CD4-positive, alpha-beta T cell (primary cell): ENCODE measurements around the gene ETFB. TPM values are rescaled to one million over a fixed set of nuclear protein-coding genes. Genes with fewer than 3 reads are reported as not detected.

Source experiments
- ATAC-seq: fragments of 200-7000 bp; cut with Tn5 transposase; one replicate; pipeline ENCODE4 v1.10.0; 2022; ENCODE audit warnings: mild to moderate bottlenecking; ENCODE audit not compliant: poor library complexity
- CTCF ChIA-PET: fragments of 350-600 bp; sonication (Branson Sonifier 250); formaldehyde crosslinking; loops from one replicate; lab custom pipeline; 2021; ENCODE audit warnings: antibody characterized with exemption, inconsistent platforms; lab: Charles Lee
- POLR2A ChIA-PET: fragments of 350-600 bp; sonication (Branson Sonifier 250); formaldehyde crosslinking; loops from one replicate; lab custom pipeline; 2021; ENCODE audit warnings: antibody characterized with exemption, inconsistent platforms; lab: Charles Lee
- DNase-seq, 14 experiments: peaks; one replicate each; pipeline ENCODE4 v3.0.0-alpha.2; 2013 to 2020; ENCODE audit warnings: mixed read lengths in 2 of 14
- H3K27ac ChIP-seq, 2 donors: one replicate each; pipeline versions ENCODE4 v1.5.1 to v1.7.0; 2013; ENCODE audit warnings: low read length in 2 of 2, low read depth in 1 of 2, mild to moderate bottlenecking in 1 of 2
- H3K27me3 ChIP-seq, 2 experiments: 1 replicate in 1 of 2; 2 replicates in 1 of 2; pipeline versions ENCODE4 v1.6.1 to v1.7.0; 2013; ENCODE audit warnings: low read length in 2 of 2, control low read depth in 1 of 2, mild to moderate bottlenecking in 1 of 2, moderate library complexity in 1 of 2; ENCODE audit not compliant: insufficient read depth in 2 of 2, control insufficient read depth in 1 of 2
- H3K36me3 ChIP-seq: one replicate; pipeline ENCODE4 v1.6.1; 2013; ENCODE audit warnings: low read length, control low read depth; ENCODE audit not compliant: insufficient read depth
- H3K4me1 ChIP-seq: one replicate; pipeline ENCODE4 v1.6.1; 2013; ENCODE audit warnings: low read length, control low read depth; ENCODE audit not compliant: insufficient read depth
- H3K4me3 ChIP-seq: one replicate; pipeline ENCODE4 v1.5.1; 2013; ENCODE audit warnings: mild to moderate bottlenecking, low read length, moderate library complexity
- H3K9me3 ChIP-seq, 2 experiments: 1 replicate in 1 of 2; 2 replicates in 1 of 2; pipeline versions ENCODE4 v1.6.1 to v1.7.0; 2013; ENCODE audit warnings: low read length in 2 of 2, mild to moderate bottlenecking in 2 of 2, control low read depth in 1 of 2, moderate library complexity in 1 of 2; ENCODE audit not compliant: control insufficient read depth in 1 of 2, insufficient read depth in 1 of 2
- H3K27ac Mint-ChIP-seq: one replicate; pipeline ENCODE4 v1.8.0; 2020; ENCODE audit warnings: mixed read lengths
- H3K27me3 Mint-ChIP-seq: one replicate; pipeline ENCODE4 v1.8.0; 2021; ENCODE audit warnings: mixed read lengths
- H3K36me3 Mint-ChIP-seq: one replicate; pipeline ENCODE4 v1.8.0; 2021; ENCODE audit warnings: low read depth, mixed read lengths
- H3K4me1 Mint-ChIP-seq: one replicate; pipeline ENCODE4 v1.8.0; 2021; ENCODE audit warnings: low read depth, mixed read lengths
- H3K4me3 Mint-ChIP-seq: one replicate; pipeline ENCODE4 v1.8.0; 2020; ENCODE audit warnings: mild to moderate bottlenecking, mixed read lengths
- H3K9me3 Mint-ChIP-seq: one replicate; pipeline ENCODE4 v1.8.0; 2020; ENCODE audit warnings: mixed read lengths
- CTCF ChIP-seq: fragments of 200-600 bp; IDR thresholded peaks from one replicate; pipeline ENCODE4 v1.8.0; 2022; ENCODE audit warnings: antibody characterized with exemption, mild to moderate bottlenecking
- intact Hi-C, 2 experiments: fragments of 100-400 bp; cut with DNase I in 1 of 2; cut with micrococcal nuclease in 1 of 2; formaldehyde crosslinking; loops; one replicate each; pipeline versions ENCODE4 v1.15.1 to v1.9.0; 2023 to 2025; cut with DNase I, micrococcal nuclease
- total RNA-seq, 174 experiments: library from RNA in 2 of 174; stranded (reverse) in 2 of 174; gene quantifications; one replicate each; pipeline ENCODE4 v1.2.3 and lab custom pipeline; 2021 to 2026

Gene ETFB
- total RNA-seq, 2 experiments from 2014 or later, result 29.7 to 30.1 TPM

GRCh38 chr19:51354742-51355148, 11.4 kb downstream of the ETFB start:
- H3K9me3 Mint-ChIP-seq, result no peaks in the 10 kb centered on the region
- Histone ChIP-seq H3K9me3 (no peaks in the 10 kb centered on the region), H3K4me1 (peaks cover 8% of the 10 kb centered on the region), H3K27ac (no peak overlapping the region), H3K36me3 (peaks cover 16% of the 10 kb centered on the region), H3K4me3 (no peak overlapping the region), H3K27me3 (no peaks in the 10 kb centered on the region)
- peak; percentile 96 for ATAC-seq
- intact Hi-C loops, result no loop called here
- peaks cover 24% of the 10 kb centered on the region for H3K4me1 Mint-ChIP-seq
- no peak for TF ChIP-seq CTCF
- ChIA-PET POLR2A (interaction anchor here (0.7 to 1.0 kb wide), 3 partner anchors 9 to 21 kb away, joined by 3 read pairs; no protein-coding TSS in a partner anchor), CTCF (interaction anchor here (1.1 kb wide), 1 partner anchor 68 kb away, joined by 3 read pairs; no protein-coding TSS in a partner anchor)
- no peaks in the 10 kb centered on the region for H3K27me3 Mint-ChIP-seq
- H3K36me3 Mint-ChIP-seq, result peaks cover 32% of the 10 kb centered on the region
- DNase-seq, result peak in 6 of 14 experiments; percentile 18 to 73 (median 38)
- H3K4me3 Mint-ChIP-seq, result peak overlapping the region; percentile 39
- peak overlapping the region; percentile 72 for H3K27ac Mint-ChIP-seq

- POLR2A ChIA-PET, result interaction anchor here (0.9 to 1.0 kb wide), 2 partner anchors 12 to 22 kb away, joined by 3 read pairs; no protein-coding TSS in a partner anchor
- H3K4me1 ChIP-seq, result peaks cover 8% of the 10 kb centered on the region
- H3K9me3 Mint-ChIP-seq, result no peaks in the 10 kb centered on the region
- H3K27me3 Mint-ChIP-seq, result no peaks in the 10 kb centered on the region
- peaks cover 35% of the 10 kb centered on the region for H3K36me3 Mint-ChIP-seq
- no peak overlapping the region for H3K4me3 ChIP-seq
- no peaks in the 10 kb centered on the region for H3K27me3 ChIP-seq
- TF ChIP-seq CTCF, result no peak
- H3K27ac ChIP-seq, result no peak overlapping the region
- no peak overlapping the region for H3K4me3 Mint-ChIP-seq
- H3K27ac Mint-ChIP-seq, result peak overlapping the region; percentile 72
- intact Hi-C loops, result no loop called here
- peaks cover 24% of the 10 kb centered on the region for H3K4me1 Mint-ChIP-seq
- H3K36me3 ChIP-seq, result peaks cover 19% of the 10 kb centered on the region
- CTCF ChIA-PET, result interaction anchor here (1.1 kb wide), 1 partner anchor 68 kb away, joined by 3 read pairs; no protein-coding TSS in a partner anchor
- H3K9me3 ChIP-seq, result no peaks in the 10 kb centered on the region
- ATAC-seq (no peak), DNase-seq (no peak)
These were observed 12.0 kb downstream of the ETFB start for GRCh38 chr19:51354103-51354741.

DNA sequence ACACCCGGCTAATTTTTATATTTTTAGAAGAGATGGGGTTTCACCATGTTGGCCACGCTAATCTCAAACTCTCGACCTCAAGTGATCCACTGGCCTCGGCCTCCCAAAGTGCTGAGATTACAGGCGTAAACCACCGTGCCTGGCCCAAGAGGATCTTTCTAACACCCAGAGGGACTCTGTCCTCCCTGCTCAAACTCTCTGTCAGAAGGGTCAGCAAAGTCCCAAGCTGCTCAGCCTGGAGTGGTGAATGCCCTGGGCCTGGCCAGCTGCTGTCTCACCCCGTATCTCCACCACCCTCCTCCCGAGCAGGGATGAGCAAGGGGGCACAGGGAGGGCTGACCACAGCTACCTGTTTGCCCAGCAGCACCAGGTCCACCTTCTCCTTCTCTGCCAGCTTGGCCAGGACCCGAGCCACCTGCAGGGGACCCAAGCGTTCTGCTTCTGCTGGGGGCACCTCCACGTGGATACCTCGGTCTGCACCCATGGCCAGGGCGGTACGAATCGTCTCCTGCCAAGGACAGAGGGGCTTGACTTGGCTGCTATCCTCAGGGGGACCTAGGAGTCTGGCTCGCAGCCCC, 13.3 kb downstream of the ETFB start:
- peaks cover 22% of the 10 kb centered on the region for H3K36me3 ChIP-seq
- no peak for DNase-seq
- intact Hi-C loops, result no loop called here
- peaks cover 8% of the 10 kb centered on the region for H3K4me1 ChIP-seq
- no peaks in the 10 kb centered on the region for H3K27me3 Mint-ChIP-seq
- ATAC-seq, result no peak
- H3K4me1 Mint-ChIP-seq, result peaks cover 24% of the 10 kb centered on the region
- H3K4me3 ChIP-seq, result no peak overlapping the region
- H3K27ac ChIP-seq, result no peak overlapping the region
- no peak overlapping the region for H3K4me3 Mint-ChIP-seq
- peaks cover 35% of the 10 kb centered on the region for H3K36me3 Mint-ChIP-seq
- no peaks in the 10 kb centered on the region for H3K9me3 ChIP-seq
- no peak overlapping the region for H3K27ac Mint-ChIP-seq
- no peak for TF ChIP-seq CTCF
- no peaks in the 10 kb centered on the region for H3K9me3 Mint-ChIP-seq
- ChIA-PET POLR2A (no interaction called here), CTCF (no interaction called here)
- no peaks in the 10 kb centered on the region for H3K27me3 ChIP-seq
